ENCODE results near the gene CD24. TPM values are rescaled to one million over a fixed set of nuclear protein-coding genes. Genes with fewer than 3 reads are reported as not detected.

Gene CD24
- total RNA-seq, 1 experiment from 2014 or later = 1,551 TPM

- no peak overlapping the region for H3K9ac ChIP-seq (ENCODE audit: extremely low read depth, insufficient read length, low read length)
- no peak overlapping the region for H3K27ac ChIP-seq (ENCODE audit: insufficient read length, low read depth, low read length)
- no peak overlapping the region for H3T11ph ChIP-seq (ENCODE audit: low read length)
- WGBS (ENCODE audit: extremely low coverage, insufficient read length, low lambda C conversion rate) = no CpG with 5 or more reads among the region's 4 CpGs
- H3K27me3 ChIP-seq (ENCODE audit: insufficient read depth, low read length) = no peaks in the 10 kb centered on the region
- no peak overlapping the region for H3K18ac ChIP-seq (ENCODE audit: insufficient read length, low read depth, low read length)
- H2BK120ac ChIP-seq (ENCODE audit: low read depth, low read length, poor library complexity, severe bottlenecking) = no peak overlapping the region
- Mint-ChIP-seq H3K4me3 (no peak overlapping the region), H3K27me3 (ENCODE audit: low read depth) (no peaks in the 10 kb centered on the region), H3K4me1 (peaks cover 26 to 28% of the 10 kb centered on the region in 2 experiments), H3K27ac (peak overlapping the region in 1 of 3 experiments; percentile 16; a peak in 4 of 7 replicates), H3K36me3 (ENCODE audit: insufficient read depth in 1 of 3, low read depth in 3 of 3) (no peaks in the 10 kb centered on the region), H3K9me3 (no peaks in the 10 kb centered on the region)
- H4K20me1 ChIP-seq (ENCODE audit: control insufficient read depth, insufficient read depth, insufficient read length) = no peaks in the 10 kb centered on the region
- no peak overlapping the region for H3K23ac ChIP-seq (ENCODE audit: insufficient read length, low read depth, low read length)
- H2AFZ ChIP-seq (ENCODE audit: low read length) = no peak overlapping the region
- no peak overlapping the region for H2AK5ac ChIP-seq (ENCODE audit: insufficient read length, low read length)
- H3K56ac ChIP-seq (ENCODE audit: insufficient read length, low read depth, low read length) = no peak overlapping the region
- no peak for DNase-seq
- no peak overlapping the region for H2BK12ac ChIP-seq (ENCODE audit: insufficient read length, low read depth, low read length)
- no peak overlapping the region for H2BK15ac ChIP-seq (ENCODE audit: low read depth, low read length)
- no peak overlapping the region for H3K14ac ChIP-seq (ENCODE audit: insufficient read depth, low read length)
- no peak for TF ChIP-seq CTCF (conservative IDR thresholded peaks at IDR 0.05)
- H2BK20ac ChIP-seq (ENCODE audit: low read depth, low read length, poor library complexity, severe bottlenecking) = no peak overlapping the region
- no peaks in the 10 kb centered on the region for H3K79me1 ChIP-seq (ENCODE audit: insufficient read depth, low read depth, low read length, poor library complexity, severe bottlenecking)
- H3K79me2 ChIP-seq (ENCODE audit: insufficient read depth, low read length) = no peaks in the 10 kb centered on the region
- no peaks in the 10 kb centered on the region for H3K23me2 ChIP-seq (ENCODE audit: insufficient read length, low read depth, low read length, poor library complexity, severe bottlenecking)
- H3K4me2 ChIP-seq (ENCODE audit: insufficient read depth, insufficient read length, low read length) = no peak overlapping the region
- no peaks in the 10 kb centered on the region for H3K9me3 ChIP-seq (ENCODE audit: control insufficient read depth, low read depth, low read length)
- no peak overlapping the region for H2BK5ac ChIP-seq (ENCODE audit: insufficient read length, low read length)
- no peak overlapping the region for H4K5ac ChIP-seq (ENCODE audit: insufficient read length, low read depth, low read length)
- H3K4ac ChIP-seq (ENCODE audit: low read depth, low read length) = no peak overlapping the region
- H3K4me1 ChIP-seq (ENCODE audit: insufficient read depth, low read length) = no peaks in the 10 kb centered on the region; the same call in 1 of the 2 replicates
- no peak overlapping the region for H4K91ac ChIP-seq (ENCODE audit: insufficient read length, low read depth, low read length)
- H4K8ac ChIP-seq (replicated peaks; ENCODE audit: insufficient read length, low read depth, low read length) = no peak overlapping the region
These were observed 6.4 kb upstream of the CD24 start for GRCh38 chr6:106980926-106981325.

Data from H9 (cell line).